ENCODE data around the gene SMOC2. TPM values are rescaled to one million over a fixed set of nuclear protein-coding genes. Genes with fewer than 3 reads are reported as not detected.

Gene SMOC2
- total and polyA plus RNA-seq, 2 donors (not counting 1 experiment from before 2014, with no cell fraction given): 0.37 TPM; not detected in 1

DNA sequence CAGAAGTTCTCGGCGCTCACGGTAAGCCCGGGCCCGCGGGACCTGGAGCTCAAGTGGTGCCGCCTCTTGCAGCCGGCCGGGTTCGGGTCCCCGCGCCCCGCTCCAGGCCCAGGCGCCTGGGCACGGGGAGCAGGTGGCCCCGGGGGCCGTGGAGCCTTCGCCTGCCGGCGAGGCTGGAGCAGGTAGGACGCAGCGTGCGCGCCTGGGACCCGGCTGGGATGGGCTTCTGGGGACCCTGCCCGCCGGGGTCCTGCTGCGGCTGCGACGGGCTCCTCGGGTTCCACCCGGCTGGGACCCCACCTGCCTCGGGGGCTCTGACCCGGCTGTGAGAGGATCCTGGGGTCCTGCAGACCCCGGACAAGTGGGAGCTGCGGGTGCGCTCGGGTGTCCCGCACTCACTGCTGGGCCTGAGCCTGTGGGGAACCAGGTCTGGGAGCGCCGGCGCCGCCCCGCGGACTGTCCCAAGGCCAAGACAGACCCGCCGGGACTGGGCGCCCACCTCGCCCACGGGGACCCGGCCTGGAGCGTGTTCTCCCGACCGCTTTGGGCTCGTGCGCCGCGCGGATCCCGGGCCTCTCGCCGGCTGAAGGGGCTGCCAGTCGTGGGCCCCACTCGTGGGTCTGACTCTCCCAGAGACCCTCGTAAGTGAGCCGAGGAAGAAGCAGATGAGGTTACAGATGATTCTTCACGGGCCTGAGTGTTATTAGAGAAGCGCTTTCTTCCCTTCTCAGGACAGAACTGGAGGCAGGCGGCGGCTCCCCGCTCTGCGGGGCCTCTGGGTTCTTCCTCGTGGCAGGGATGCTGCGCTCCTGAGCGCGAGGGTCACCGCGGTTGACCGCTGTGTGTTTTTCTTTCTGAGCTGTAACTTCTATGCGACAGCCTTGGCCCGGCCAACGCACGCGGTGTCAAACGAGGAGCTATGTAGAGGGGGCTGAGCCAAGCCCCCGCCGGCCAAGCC lies 729 bp downstream of the SMOC2 start:
- intact Hi-C loops (cut with micrococcal nuclease): no loop called here
- DNase-seq (no peak), ATAC-seq (ENCODE audit: low read depth) (no peak)
- Mint-ChIP-seq H3K4me3 (no peak overlapping the region), H3K9me3 (ENCODE audit: insufficient read depth) (no peaks in the 10 kb centered on the region), H3K4me1 (no peaks in the 10 kb centered on the region), H3K27ac (no peak overlapping the region), H3K27me3 (peaks cover 52% of the 10 kb centered on the region)
- Histone ChIP-seq H3K4me2 (replicated peaks; ENCODE audit: low read depth, low read length, poor library complexity, severe bottlenecking) (no peak overlapping the region), H4K20me1 (ENCODE audit: control insufficient read depth, insufficient read depth, low read length, poor library complexity, severe bottlenecking) (no peaks in the 10 kb centered on the region), H3K9me3 (ENCODE audit: control extremely low read depth in 1 of 3, control insufficient read depth in 2 of 3, insufficient read depth in 1 of 3, low read length in 2 of 3) (peaks cover 0 to 8% (median 0%) of the 10 kb centered on the region in 3 donors), H3K36me3 (replicated peaks in 1 of 2; ENCODE audit: control extremely low read depth in 1 of 2, control insufficient read depth in 1 of 2, extremely low read depth in 1 of 2, insufficient read depth in 2 of 2, low read length in 1 of 2) (no peaks in the 10 kb centered on the region), H3K4me1 (ENCODE audit: control insufficient read depth in 2 of 2, insufficient read depth in 2 of 2, low read length in 2 of 2) (no peaks in the 10 kb centered on the region), H2AFZ (ENCODE audit: insufficient read depth, low read depth, low read length, poor library complexity, severe bottlenecking) (no peak overlapping the region), H3K27me3 (replicated peaks in 1 of 4; ENCODE audit: control extremely low read depth in 1 of 4, control insufficient read depth in 3 of 4, insufficient read depth in 4 of 4, low read length in 3 of 4) (peaks cover 0 to 28% (median 9%) of the 10 kb centered on the region in 4 experiments), H3K9ac (ENCODE audit: low read length) (no peak overlapping the region), H3K4me3 (ENCODE audit: control extremely low read depth in 1 of 5, extremely low read depth in 1 of 5, insufficient read depth in 1 of 5, low read depth in 2 of 5, low read length in 4 of 5) (no peak overlapping the region), H3K79me2 (ENCODE audit: control insufficient read depth, insufficient read depth, low read length) (no peaks in the 10 kb centered on the region), H3K27ac (ENCODE audit: low read length in 2 of 2) (no peak overlapping the region)
- 9% methylated on average over 87 of the region's 87 CpGs for WGBS (ENCODE audit: insufficient coverage)
- TF ChIP-seq EZH2 (IDR thresholded peaks at IDR 0.05; ENCODE audit: borderline replicate concordance, insufficient read depth, low read depth, low read length, poor library complexity, severe bottlenecking): no peak
- TF ChIP-seq, protein P1, sequence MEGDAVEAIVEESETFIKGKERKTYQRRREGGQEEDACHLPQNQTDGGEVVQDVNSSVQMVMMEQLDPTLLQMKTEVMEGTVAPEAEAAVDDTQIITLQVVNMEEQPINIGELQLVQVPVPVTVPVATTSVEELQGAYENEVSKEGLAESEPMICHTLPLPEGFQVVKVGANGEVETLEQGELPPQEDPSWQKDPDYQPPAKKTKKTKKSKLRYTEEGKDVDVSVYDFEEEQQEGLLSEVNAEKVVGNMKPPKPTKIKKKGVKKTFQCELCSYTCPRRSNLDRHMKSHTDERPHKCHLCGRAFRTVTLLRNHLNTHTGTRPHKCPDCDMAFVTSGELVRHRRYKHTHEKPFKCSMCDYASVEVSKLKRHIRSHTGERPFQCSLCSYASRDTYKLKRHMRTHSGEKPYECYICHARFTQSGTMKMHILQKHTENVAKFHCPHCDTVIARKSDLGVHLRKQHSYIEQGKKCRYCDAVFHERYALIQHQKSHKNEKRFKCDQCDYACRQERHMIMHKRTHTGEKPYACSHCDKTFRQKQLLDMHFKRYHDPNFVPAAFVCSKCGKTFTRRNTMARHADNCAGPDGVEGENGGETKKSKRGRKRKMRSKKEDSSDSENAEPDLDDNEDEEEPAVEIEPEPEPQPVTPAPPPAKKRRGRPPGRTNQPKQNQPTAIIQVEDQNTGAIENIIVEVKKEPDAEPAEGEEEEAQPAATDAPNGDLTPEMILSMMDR (IDR thresholded peaks at IDR 0.05): no peak
- CTCF ChIA-PET: no interaction called here
- POLR2A ChIA-PET: no interaction called here

DNA sequence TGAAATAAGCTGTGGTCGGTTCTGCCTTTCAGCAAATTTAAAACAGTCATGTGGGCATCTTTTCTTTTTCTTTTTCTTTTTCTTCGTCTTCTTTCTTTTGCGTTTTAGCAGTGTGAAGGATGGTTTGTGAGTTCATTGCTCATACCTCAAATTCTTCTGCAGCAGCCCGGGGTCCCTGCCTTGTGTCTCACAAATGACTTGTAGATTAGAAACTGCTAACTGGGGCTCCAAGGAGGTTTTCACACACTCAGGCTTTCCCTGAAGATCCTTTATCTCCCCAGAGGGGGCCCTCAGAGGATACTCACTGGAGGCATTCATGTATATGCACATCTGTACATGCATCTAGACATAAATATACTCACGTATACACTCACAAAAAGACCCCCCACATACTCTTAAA lies 1.7 kb downstream of the SMOC2 start:
- ChIA-PET CTCF (no interaction called here), POLR2A (no interaction called here)
- Histone ChIP-seq H3K27ac (ENCODE audit: low read length in 2 of 2) (no peak overlapping the region), H3K79me2 (ENCODE audit: control insufficient read depth, insufficient read depth, low read length) (no peaks in the 10 kb centered on the region), H2AFZ (ENCODE audit: insufficient read depth, low read depth, low read length, poor library complexity, severe bottlenecking) (no peak overlapping the region), H3K4me1 (ENCODE audit: control insufficient read depth in 2 of 2, insufficient read depth in 2 of 2, low read length in 2 of 2) (peaks cover 0 to 4% of the 10 kb centered on the region in 2 donors), H3K9me3 (ENCODE audit: control extremely low read depth in 1 of 3, control insufficient read depth in 2 of 3, insufficient read depth in 1 of 3, low read length in 2 of 3) (peaks cover 0 to 8% (median 0%) of the 10 kb centered on the region in 3 donors), H4K20me1 (ENCODE audit: control insufficient read depth, insufficient read depth, low read length, poor library complexity, severe bottlenecking) (no peaks in the 10 kb centered on the region), H3K27me3 (replicated peaks in 1 of 4; ENCODE audit: control extremely low read depth in 1 of 4, control insufficient read depth in 3 of 4, insufficient read depth in 4 of 4, low read length in 3 of 4) (peaks cover 0 to 25% (median 9%) of the 10 kb centered on the region in 4 experiments), H3K4me2 (replicated peaks; ENCODE audit: low read depth, low read length, poor library complexity, severe bottlenecking) (no peak overlapping the region), H3K4me3 (ENCODE audit: control extremely low read depth in 1 of 5, extremely low read depth in 1 of 5, insufficient read depth in 1 of 5, low read depth in 2 of 5, low read length in 4 of 5) (no peak overlapping the region), H3K36me3 (replicated peaks in 1 of 2; ENCODE audit: control extremely low read depth in 1 of 2, control insufficient read depth in 1 of 2, extremely low read depth in 1 of 2, insufficient read depth in 2 of 2, low read length in 1 of 2) (no peaks in the 10 kb centered on the region), H3K9ac (ENCODE audit: low read length) (no peak overlapping the region)
- intact Hi-C loops (cut with micrococcal nuclease): no loop called here
- Mint-ChIP-seq H3K9me3 (ENCODE audit: insufficient read depth) (no peaks in the 10 kb centered on the region), H3K27me3 (peaks cover 48% of the 10 kb centered on the region), H3K4me3 (no peak overlapping the region), H3K4me1 (peaks cover 4% of the 10 kb centered on the region), H3K27ac (no peak overlapping the region)
- DNase-seq: no peak
- WGBS (ENCODE audit: insufficient coverage): 17% methylated on average over 1 of the region's 5 CpGs
- no peak for ATAC-seq (ENCODE audit: low read depth)
- TF ChIP-seq, protein P1 (IDR thresholded peaks at IDR 0.05): no peak
- TF ChIP-seq EZH2 (IDR thresholded peaks at IDR 0.05; ENCODE audit: borderline replicate concordance, insufficient read depth, low read depth, low read length, poor library complexity, severe bottlenecking): no peak

Data from B cell (primary cell).